Fibroblast of lung (primary cell): ENCODE results near the gene DYSF. TPM values are rescaled to one million over a fixed set of nuclear protein-coding genes. Genes with fewer than 3 reads are reported as not detected.

Experiments
- DNase-seq, 2 donors: peaks; one replicate each; pipeline versions ENCODE4 v3.0.0 to v3.0.0-alpha.2; 2010; ENCODE audit warnings: low read depth in 2 of 2
- H2AFZ ChIP-seq: 2 replicates; pipeline ENCODE4 v1.5.1; 2012; ENCODE audit warnings: low read length, control low read depth, inconsistent platforms
- H3K27ac ChIP-seq: 2 replicates; pipeline ENCODE4 v1.5.1; 2011; ENCODE audit warnings: low read length, control low read depth; ENCODE audit not compliant: insufficient read depth
- H3K27me3 ChIP-seq: 2 replicates; pipeline ENCODE4 v1.5.1; 2011; ENCODE audit warnings: mild to moderate bottlenecking, low read length; ENCODE audit not compliant: control insufficient read depth, insufficient read depth
- H3K36me3 ChIP-seq: 2 replicates; pipeline ENCODE4 v1.5.1; 2011; ENCODE audit warnings: low read length; ENCODE audit not compliant: control insufficient read depth, insufficient read depth
- H3K4me1 ChIP-seq: 2 replicates; pipeline ENCODE4 v1.5.1; 2011; ENCODE audit warnings: low read length; ENCODE audit not compliant: control insufficient read depth, insufficient read depth; ENCODE audit errors: extremely low read depth
- H3K4me2 ChIP-seq: 2 replicates; pipeline ENCODE4 v1.5.1; 2011; ENCODE audit warnings: low read length, control low read depth; ENCODE audit not compliant: insufficient read depth; ENCODE audit errors: extremely low read depth
- H3K4me3 ChIP-seq, 4 experiments: fragments of 200-600 bp in 1 of 4; sonication (generic) in 1 of 4; replicated peaks in 1 of 4; 2 replicates each; pipeline ENCODE4 v1.5.1; 2011 to 2016; ENCODE audit warnings: low read length in 4 of 4, low read depth in 3 of 4, mild to moderate bottlenecking in 3 of 4, control low read depth in 2 of 4, inconsistent platforms in 1 of 4, mixed read lengths in 1 of 4; ENCODE audit not compliant: insufficient read depth in 1 of 4; ENCODE audit errors: control extremely low read depth in 1 of 4
- H3K79me2 ChIP-seq: 2 replicates; pipeline ENCODE4 v1.5.1; 2012; ENCODE audit warnings: mild to moderate bottlenecking, low read length, inconsistent platforms; ENCODE audit not compliant: control insufficient read depth, insufficient read depth
- H3K9ac ChIP-seq: 2 replicates; pipeline ENCODE4 v1.5.1; 2011; ENCODE audit warnings: mild to moderate bottlenecking, low read length, control low read depth; ENCODE audit not compliant: insufficient read depth
- H3K9me3 ChIP-seq: 2 replicates; pipeline ENCODE4 v1.5.1; 2012; ENCODE audit warnings: low read depth, low read length; ENCODE audit not compliant: control insufficient read depth, insufficient read depth
- H4K20me1 ChIP-seq: 2 replicates; pipeline ENCODE4 v1.5.1; 2011; ENCODE audit warnings: low read length; ENCODE audit not compliant: control insufficient read depth, insufficient read depth; ENCODE audit errors: extremely low read depth
- EZH2 ChIP-seq: IDR thresholded peaks from 2 replicates; pipeline ENCODE4 v1.5.1; 2012; ENCODE audit warnings: low read length, control low read depth, mild to moderate bottlenecking; ENCODE audit errors: missing control alignments
- polyA plus RNA-seq, 2 donors: library from polyadenylated mRNA; depleted of rRNA in 1 of 2; stranded (reverse) in 1 of 2; unstranded in 1 of 2; fragments of >200 nt; gene quantifications; 2 replicates each; pipeline ENCODE4 v1.2.1, GENCODE V29; 2011 to 2012; ENCODE audit warnings: missing spikeins in 1 of 2
- total RNA-seq: library from RNA; depleted of rRNA; stranded (reverse); fragments of >200 nt; gene quantifications from 2 replicates; pipeline ENCODE4 v1.2.1, GENCODE V29; 2014
- TF ChIP-seq, protein P1 (sequence below), 2 donors: IDR thresholded peaks in 1 of 2; conservative IDR thresholded peaks in 1 of 2; 1 replicate in 1 of 2; 2 replicates in 1 of 2; pipeline ENCODE4 v1.5.1; 2011 to 2012; ENCODE audit warnings: low read length in 2 of 2, control low read depth in 1 of 2, inconsistent platforms in 1 of 2, low read depth in 1 of 2, mild to moderate bottlenecking in 1 of 2

DYSF gene
- total and polyA plus RNA-seq, 2 donors (not counting 1 experiment from before 2014, with no cell fraction given) = under 0.01 to 0.67 TPM

DNA sequence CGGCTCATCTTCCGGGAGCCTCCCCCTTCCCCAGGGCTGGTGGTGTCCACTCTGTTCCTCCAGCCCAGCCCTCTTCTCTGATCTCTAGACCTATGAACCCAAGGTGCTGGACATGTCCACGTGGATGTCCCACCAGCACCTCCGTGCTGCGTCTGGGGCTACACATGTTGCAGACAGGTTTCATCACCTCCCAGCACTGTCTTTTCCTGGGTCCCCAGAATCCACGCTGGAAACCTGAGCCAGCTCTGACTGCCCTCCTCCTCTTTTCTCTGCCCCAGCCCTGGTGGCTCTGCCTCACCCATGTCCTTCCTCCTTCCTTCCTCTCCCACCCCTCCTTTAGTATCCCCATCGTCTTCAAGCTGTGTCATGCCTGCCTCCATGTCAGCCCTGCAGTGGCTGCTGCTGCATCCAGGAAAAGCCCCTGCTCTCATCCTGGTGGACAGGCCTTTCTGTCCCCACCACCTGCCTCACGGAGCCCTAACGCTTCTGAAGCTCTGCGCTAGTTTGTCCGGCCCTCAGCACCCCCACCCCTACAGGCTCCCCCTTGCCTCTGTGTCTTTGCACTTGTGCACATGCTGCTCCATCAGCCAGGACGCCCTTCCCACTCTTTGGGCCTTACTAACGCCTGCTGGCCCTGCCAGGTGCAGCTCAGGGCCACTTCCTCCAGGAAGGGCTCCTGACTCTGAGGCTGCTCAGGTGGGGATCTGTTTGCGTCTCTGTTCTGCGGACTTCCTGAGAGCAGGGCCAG is 105.9 kb downstream of the DYSF start:
- H4K20me1 ChIP-seq = no peaks in the 10 kb centered on the region
- H3K36me3 ChIP-seq = no peaks in the 10 kb centered on the region
- no peaks in the 10 kb centered on the region for H3K4me1 ChIP-seq
- no peak overlapping the region for H2AFZ ChIP-seq
- H3K9me3 ChIP-seq = no peaks in the 10 kb centered on the region
- H3K4me3 ChIP-seq = no peak overlapping the region
- no peaks in the 10 kb centered on the region for H3K27me3 ChIP-seq
- DNase-seq = no peak
- H3K27ac ChIP-seq = no peak overlapping the region
- no peak overlapping the region for H3K4me2 ChIP-seq
- no peaks in the 10 kb centered on the region for H3K79me2 ChIP-seq
- TF ChIP-seq EZH2 = no peak
- TF ChIP-seq, protein P1, sequence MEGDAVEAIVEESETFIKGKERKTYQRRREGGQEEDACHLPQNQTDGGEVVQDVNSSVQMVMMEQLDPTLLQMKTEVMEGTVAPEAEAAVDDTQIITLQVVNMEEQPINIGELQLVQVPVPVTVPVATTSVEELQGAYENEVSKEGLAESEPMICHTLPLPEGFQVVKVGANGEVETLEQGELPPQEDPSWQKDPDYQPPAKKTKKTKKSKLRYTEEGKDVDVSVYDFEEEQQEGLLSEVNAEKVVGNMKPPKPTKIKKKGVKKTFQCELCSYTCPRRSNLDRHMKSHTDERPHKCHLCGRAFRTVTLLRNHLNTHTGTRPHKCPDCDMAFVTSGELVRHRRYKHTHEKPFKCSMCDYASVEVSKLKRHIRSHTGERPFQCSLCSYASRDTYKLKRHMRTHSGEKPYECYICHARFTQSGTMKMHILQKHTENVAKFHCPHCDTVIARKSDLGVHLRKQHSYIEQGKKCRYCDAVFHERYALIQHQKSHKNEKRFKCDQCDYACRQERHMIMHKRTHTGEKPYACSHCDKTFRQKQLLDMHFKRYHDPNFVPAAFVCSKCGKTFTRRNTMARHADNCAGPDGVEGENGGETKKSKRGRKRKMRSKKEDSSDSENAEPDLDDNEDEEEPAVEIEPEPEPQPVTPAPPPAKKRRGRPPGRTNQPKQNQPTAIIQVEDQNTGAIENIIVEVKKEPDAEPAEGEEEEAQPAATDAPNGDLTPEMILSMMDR (conservative IDR thresholded peaks at IDR 0.05 in 1 of 2, IDR thresholded peaks at IDR 0.05 in 1 of 2; ENCODE audit: low read depth in 1 of 2, low read length in 2 of 2) = no peak
- H3K9ac ChIP-seq = no peak overlapping the region

DNA sequence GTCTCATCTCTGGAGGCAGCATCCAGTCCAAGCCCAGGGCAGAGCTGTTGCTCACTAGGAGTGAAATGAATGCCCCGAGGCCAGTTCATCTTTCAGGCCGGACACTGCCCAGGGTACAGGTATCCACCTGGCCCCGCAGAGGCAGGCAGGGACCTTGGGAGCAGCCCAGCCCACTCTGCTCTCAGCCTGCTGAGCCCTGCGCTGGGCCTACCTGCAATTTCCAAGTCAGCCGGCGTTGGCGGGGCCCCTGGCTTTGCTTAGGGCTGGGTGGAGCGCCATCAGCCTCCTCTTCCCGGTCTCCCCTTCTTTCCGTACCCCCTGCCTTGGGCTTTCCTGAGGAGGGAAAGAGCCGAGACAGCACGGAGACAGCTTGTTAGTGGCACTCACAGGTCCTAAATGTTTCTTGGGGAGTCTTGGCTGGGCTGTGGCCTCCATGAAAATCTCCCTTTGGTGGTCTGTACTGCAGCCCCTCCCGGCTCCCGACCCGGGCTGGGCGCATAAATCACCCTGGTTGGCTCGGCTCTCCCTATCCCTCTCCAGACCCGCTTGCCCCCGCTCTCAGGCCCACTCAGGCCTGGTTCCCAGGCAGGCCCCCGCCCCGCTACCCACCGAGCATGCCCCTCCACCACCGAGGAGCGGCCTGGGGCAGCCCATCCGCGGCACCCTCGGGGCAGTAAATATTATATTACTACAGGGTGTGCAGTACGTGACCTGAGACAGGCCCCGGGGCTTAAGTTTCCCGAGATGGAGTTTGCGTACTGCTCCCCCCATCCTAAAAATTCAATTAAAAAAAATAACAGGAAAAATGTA is 106.7 kb downstream of the DYSF start:
- Histone ChIP-seq H4K20me1 (no peaks in the 10 kb centered on the region), H3K27me3 (no peaks in the 10 kb centered on the region), H3K27ac (no peak overlapping the region), H3K9ac (no peak overlapping the region), H3K36me3 (no peaks in the 10 kb centered on the region), H3K79me2 (no peaks in the 10 kb centered on the region), H3K4me2 (no peak overlapping the region), H2AFZ (no peak overlapping the region), H3K9me3 (no peaks in the 10 kb centered on the region), H3K4me1 (no peaks in the 10 kb centered on the region), H3K4me3 (no peak overlapping the region)
- DNase-seq = no peak
- TF ChIP-seq, protein P1 (conservative IDR thresholded peaks at IDR 0.05 in 1 of 2, IDR thresholded peaks at IDR 0.05 in 1 of 2; ENCODE audit: low read depth in 1 of 2, low read length in 2 of 2) = no peak
- TF ChIP-seq EZH2 = no peak

DNA sequence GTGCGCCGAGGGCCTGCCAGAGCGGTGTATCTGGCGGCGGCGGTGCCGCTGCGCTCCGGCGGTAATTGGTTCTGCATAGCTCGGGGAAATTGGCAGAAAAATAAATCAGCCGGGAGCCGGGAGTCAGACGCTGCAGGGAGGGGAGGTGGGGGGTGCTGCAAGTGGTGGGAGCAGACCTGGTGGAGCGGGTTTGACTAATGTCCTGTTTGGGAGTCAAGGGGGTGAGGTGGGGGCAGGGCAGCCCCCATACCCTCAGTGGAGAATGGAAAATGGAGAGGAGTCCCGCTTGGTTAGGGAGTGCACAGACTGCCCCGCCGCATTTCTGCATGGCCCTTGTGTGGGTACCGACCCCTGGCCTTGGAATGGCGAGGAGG is 107.3 kb downstream of the DYSF start:
- Histone ChIP-seq H2AFZ (no peak overlapping the region), H3K9ac (no peak overlapping the region), H3K79me2 (no peaks in the 10 kb centered on the region), H4K20me1 (no peaks in the 10 kb centered on the region), H3K4me1 (no peaks in the 10 kb centered on the region), H3K9me3 (no peaks in the 10 kb centered on the region), H3K4me3 (no peak overlapping the region), H3K4me2 (no peak overlapping the region), H3K36me3 (no peaks in the 10 kb centered on the region), H3K27me3 (no peaks in the 10 kb centered on the region), H3K27ac (no peak overlapping the region)
- TF ChIP-seq EZH2 = no peak
- TF ChIP-seq, protein P1 (conservative IDR thresholded peaks at IDR 0.05 in 1 of 2, IDR thresholded peaks at IDR 0.05 in 1 of 2; ENCODE audit: low read depth in 1 of 2, low read length in 2 of 2) = no peak
- DNase-seq = no peak
